Left ventricle myocardium inferior (tissue), 1 donor: ENCODE measurements around the gene PTPRC. TPM values are rescaled to one million over a fixed set of nuclear protein-coding genes. Genes with fewer than 3 reads are reported as not detected.

Source experiments
- DNase-seq: peaks from one replicate; pipeline ENCODE4 v3.0.0-alpha.2; 2020
- H3K27ac ChIP-seq: fragments of 200-600 bp; replicated peaks from 2 replicates; pipeline ENCODE4 v1.8.0; 2021
- H3K27me3 ChIP-seq: fragments of 200-600 bp; 2 replicates; pipeline ENCODE4 v1.8.0; 2021; ENCODE audit warnings: low read depth
- H3K36me3 ChIP-seq: fragments of 200-600 bp; 2 replicates; pipeline ENCODE4 v1.8.0; 2021
- H3K4me1 ChIP-seq: fragments of 200-600 bp; 2 replicates; pipeline ENCODE4 v1.8.0; 2021
- H3K4me3 ChIP-seq: fragments of 200-600 bp; 2 replicates; pipeline ENCODE4 v1.8.0; 2021; ENCODE audit warnings: mild to moderate bottlenecking, moderate library complexity
- H3K9me3 ChIP-seq: fragments of 200-600 bp; replicated peaks from 2 replicates; pipeline ENCODE4 v1.8.0; 2021
- intact Hi-C: fragments of 100-400 bp; cut with micrococcal nuclease; formaldehyde crosslinking; loops from one replicate; pipeline ENCODE4 v1.11.0; 2022
- total RNA-seq: library from RNA; stranded (reverse); fragmentation: NEBNext Ultra II Directional; extraction: Animal tissue kit (Norgen Biotek cat#: 25700); gene quantifications from one replicate; pipeline ENCODE4 v1.2.1, GENCODE V29; 2021
- TF ChIP-seq, protein P1 (sequence below): fragments of 200-600 bp; IDR thresholded peaks from 2 replicates; pipeline ENCODE4 v1.8.0; 2021; ENCODE audit warnings: antibody characterized with exemption, mild to moderate bottlenecking, borderline replicate concordance
- donor health status: DM: no; HTN: yes; CAD: no; lungs with severe emphysema.

PTPRC gene
- total RNA-seq, 1 donor from 2014 or later: 7.5 TPM

GRCh38 chr1:198606020-198606438 lies 32.8 kb upstream of the PTPRC start:
- H3K27ac ChIP-seq: no peak overlapping the region
- TF ChIP-seq, protein P1, sequence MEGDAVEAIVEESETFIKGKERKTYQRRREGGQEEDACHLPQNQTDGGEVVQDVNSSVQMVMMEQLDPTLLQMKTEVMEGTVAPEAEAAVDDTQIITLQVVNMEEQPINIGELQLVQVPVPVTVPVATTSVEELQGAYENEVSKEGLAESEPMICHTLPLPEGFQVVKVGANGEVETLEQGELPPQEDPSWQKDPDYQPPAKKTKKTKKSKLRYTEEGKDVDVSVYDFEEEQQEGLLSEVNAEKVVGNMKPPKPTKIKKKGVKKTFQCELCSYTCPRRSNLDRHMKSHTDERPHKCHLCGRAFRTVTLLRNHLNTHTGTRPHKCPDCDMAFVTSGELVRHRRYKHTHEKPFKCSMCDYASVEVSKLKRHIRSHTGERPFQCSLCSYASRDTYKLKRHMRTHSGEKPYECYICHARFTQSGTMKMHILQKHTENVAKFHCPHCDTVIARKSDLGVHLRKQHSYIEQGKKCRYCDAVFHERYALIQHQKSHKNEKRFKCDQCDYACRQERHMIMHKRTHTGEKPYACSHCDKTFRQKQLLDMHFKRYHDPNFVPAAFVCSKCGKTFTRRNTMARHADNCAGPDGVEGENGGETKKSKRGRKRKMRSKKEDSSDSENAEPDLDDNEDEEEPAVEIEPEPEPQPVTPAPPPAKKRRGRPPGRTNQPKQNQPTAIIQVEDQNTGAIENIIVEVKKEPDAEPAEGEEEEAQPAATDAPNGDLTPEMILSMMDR: no peak
- intact Hi-C loops: no loop called here
- no peaks in the 10 kb centered on the region for H3K9me3 ChIP-seq
- no peaks in the 10 kb centered on the region for H3K36me3 ChIP-seq
- no peak overlapping the region for H3K4me3 ChIP-seq
- H3K4me1 ChIP-seq: no peaks in the 10 kb centered on the region
- no peaks in the 10 kb centered on the region for H3K27me3 ChIP-seq
- no peak for DNase-seq

- no peak for DNase-seq
- H3K9me3 ChIP-seq: no peaks in the 10 kb centered on the region
- intact Hi-C loops: no loop called here
- no peak overlapping the region for H3K4me3 ChIP-seq
- TF ChIP-seq, protein P1: no peak
- no peak overlapping the region for H3K27ac ChIP-seq
- H3K27me3 ChIP-seq: no peaks in the 10 kb centered on the region
- H3K36me3 ChIP-seq: no peaks in the 10 kb centered on the region
- H3K4me1 ChIP-seq: no peaks in the 10 kb centered on the region
Measured at GRCh38 chr1:198607714-198608113, 31.1 kb upstream of the PTPRC start.

- no peaks in the 10 kb centered on the region for H3K36me3 ChIP-seq
- H3K4me1 ChIP-seq: no peaks in the 10 kb centered on the region
- no peak for DNase-seq
- intact Hi-C loops: no loop called here
- no peaks in the 10 kb centered on the region for H3K9me3 ChIP-seq
- TF ChIP-seq, protein P1: no peak
- H3K27me3 ChIP-seq: no peaks in the 10 kb centered on the region
- no peak overlapping the region for H3K27ac ChIP-seq
- H3K4me3 ChIP-seq: no peak overlapping the region
Measured at GRCh38 chr1:198610362-198610761, 28.5 kb upstream of the PTPRC start.

- no peaks in the 10 kb centered on the region for H3K27me3 ChIP-seq
- no peaks in the 10 kb centered on the region for H3K9me3 ChIP-seq
- no peaks in the 10 kb centered on the region for H3K36me3 ChIP-seq
- no peak for DNase-seq
- H3K4me3 ChIP-seq: no peak overlapping the region
- H3K4me1 ChIP-seq: no peaks in the 10 kb centered on the region
- TF ChIP-seq, protein P1: no peak
- no peak overlapping the region for H3K27ac ChIP-seq
- intact Hi-C loops: no loop called here
Measured at GRCh38 chr1:198611219-198611618, 27.6 kb upstream of the PTPRC start.

DNA sequence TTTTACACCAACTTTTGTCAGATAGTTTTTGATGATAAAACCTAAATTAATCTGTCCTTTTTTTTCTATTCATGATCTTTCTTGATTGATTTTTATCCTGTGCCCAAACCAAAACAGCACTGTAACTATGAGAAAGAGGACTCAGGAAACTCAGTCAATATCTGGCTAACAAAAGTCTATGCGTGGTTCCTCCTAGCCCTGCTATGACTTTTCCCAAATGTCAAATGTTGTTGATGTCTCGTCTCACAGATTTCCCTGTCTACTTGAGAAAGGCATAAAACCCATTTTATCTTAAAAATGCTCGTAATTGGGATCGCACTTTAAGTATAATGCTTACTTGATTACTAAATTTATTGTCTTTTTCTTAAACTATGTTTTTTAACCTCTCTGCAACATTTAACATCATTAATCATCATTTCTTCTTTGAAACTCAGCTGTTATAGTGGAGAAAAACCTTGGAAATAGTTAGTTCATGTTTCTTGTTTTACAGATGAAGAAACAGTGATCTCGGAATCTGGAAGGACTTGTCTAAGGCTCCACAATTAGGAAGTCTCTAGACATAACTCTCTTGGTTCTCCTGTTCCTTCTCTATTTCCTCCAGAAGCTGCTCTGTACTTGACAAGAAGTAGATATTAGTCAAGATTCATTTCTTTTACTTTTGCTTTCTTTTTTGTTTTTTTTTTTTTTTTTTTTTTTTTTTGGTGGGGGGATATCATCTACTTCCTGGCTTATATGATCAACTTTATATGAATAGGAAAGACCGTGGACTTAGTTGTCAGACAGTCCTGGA lies 26.2 kb upstream of the PTPRC start:
- DNase-seq: no peak
- Histone ChIP-seq H3K36me3 (no peaks in the 10 kb centered on the region), H3K4me1 (no peaks in the 10 kb centered on the region), H3K27ac (no peak overlapping the region), H3K4me3 (no peak overlapping the region), H3K9me3 (no peaks in the 10 kb centered on the region), H3K27me3 (no peaks in the 10 kb centered on the region)
- TF ChIP-seq, protein P1: no peak
- intact Hi-C loops: no loop called here
